SK-N-SH (cell line): ENCODE results near the gene ALOX5AP.

ENCODE experiments used
- ELF1 ChIP-seq: IDR thresholded peaks from 2 replicates; pipeline ENCODE4 v1.4.0; 2012
- EZH2phosphoT487 ChIP-seq: fragments of 200-600 bp; sonication (generic); IDR thresholded peaks from 2 replicates; pipeline ENCODE4 v1.6.1; 2017; ENCODE audit warnings: low read depth, mixed run types, mild to moderate bottlenecking, antibody characterized with exemption, moderate library complexity, borderline replicate concordance
- FOSL2 ChIP-seq: IDR thresholded peaks from 2 replicates; pipeline ENCODE4 v1.4.0; 2012; ENCODE audit warnings: low read depth, mild to moderate bottlenecking, moderate library complexity, borderline replicate concordance
- GABPA ChIP-seq: IDR thresholded peaks from 2 replicates; pipeline ENCODE4 v1.4.0; 2012; ENCODE audit warnings: low read depth, mild to moderate bottlenecking
- GATA2 ChIP-seq: sonication (generic); formaldehyde crosslinking; IDR thresholded peaks from 2 replicates; pipeline ENCODE4 v1.5.0; 2020; ENCODE audit warnings: mild to moderate bottlenecking, missing genetic modification reagents
- MAX ChIP-seq: IDR thresholded peaks from 2 replicates; pipeline ENCODE4 v1.4.0; 2012; ENCODE audit warnings: low read depth
- RCOR1 ChIP-seq: fragments of 150-350 bp; IDR thresholded peaks from 2 replicates; pipeline ENCODE4 v1.6.1; 2017; ENCODE audit warnings: antibody characterized with exemption, low read length
- REST ChIP-seq: IDR thresholded peaks from 2 replicates; pipeline ENCODE4 v1.6.1; 2012; ENCODE audit warnings: mild to moderate bottlenecking, low read depth, low read length, moderate library complexity
- RFX5 ChIP-seq: IDR thresholded peaks from 2 replicates; pipeline ENCODE4 v1.6.1; 2012; ENCODE audit warnings: mild to moderate bottlenecking, improper control_type of control experiment, low read length
- TAF1 ChIP-seq: IDR thresholded peaks from 2 replicates; pipeline ENCODE4 v1.6.1; 2012; ENCODE audit warnings: low read depth, mild to moderate bottlenecking, low read length, moderate library complexity, borderline replicate concordance
- TEAD4 ChIP-seq: IDR thresholded peaks from 2 replicates; pipeline ENCODE4 v1.4.0; 2012; ENCODE audit warnings: mild to moderate bottlenecking, borderline replicate concordance; ENCODE audit not compliant: insufficient read depth
- USF1 ChIP-seq: IDR thresholded peaks from 2 replicates; pipeline ENCODE4 v1.4.0; 2012; ENCODE audit warnings: low read depth, borderline replicate concordance
- YY1 ChIP-seq: IDR thresholded peaks from 2 replicates; pipeline ENCODE4 v1.4.0; 2012; ENCODE audit warnings: low read depth, mild to moderate bottlenecking
- TF ChIP-seq, protein P1 (sequence below): fragments of 200-600 bp; sonication (generic); IDR thresholded peaks from 2 replicates; pipeline ENCODE4 v1.6.1; 2017; ENCODE audit warnings: antibody characterized with exemption, mild to moderate bottlenecking, moderate library complexity

DNA sequence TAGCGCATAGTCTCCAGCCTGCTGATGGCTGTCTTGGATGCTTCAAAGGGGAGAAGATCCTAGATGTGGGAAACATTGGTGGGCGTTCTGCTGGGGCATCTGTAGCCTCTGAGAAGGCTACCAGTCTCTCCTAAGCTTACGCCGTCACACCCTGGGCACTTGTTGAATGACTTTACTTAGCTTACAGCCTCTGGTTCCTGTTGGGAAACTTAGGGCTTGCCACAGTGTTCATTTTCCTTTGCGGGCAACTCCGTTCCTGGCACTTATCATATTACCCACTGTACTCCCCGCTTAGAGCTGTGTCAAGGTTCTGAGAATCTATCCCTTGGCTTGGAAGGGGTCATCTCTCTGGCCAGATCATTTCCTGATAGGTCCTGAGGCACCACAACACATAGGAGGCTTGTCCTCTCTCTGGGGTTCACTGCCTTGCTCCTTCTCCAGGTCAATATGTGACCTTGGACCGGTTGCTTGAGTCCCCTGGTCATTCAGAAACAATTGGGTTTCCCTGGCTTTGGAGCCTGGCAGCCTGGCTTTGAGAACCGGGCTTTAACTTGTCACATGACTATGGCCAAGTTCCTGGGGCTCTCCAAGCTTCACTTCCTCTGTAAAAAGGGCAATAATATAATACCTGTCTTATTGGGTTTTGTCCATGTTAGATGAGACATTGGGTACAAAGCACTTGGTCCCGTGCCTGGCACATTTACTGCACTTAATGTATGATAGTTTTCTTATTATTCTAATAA is 20.5 kb upstream of the ALOX5AP start:
- TF ChIP-seq, protein P1, sequence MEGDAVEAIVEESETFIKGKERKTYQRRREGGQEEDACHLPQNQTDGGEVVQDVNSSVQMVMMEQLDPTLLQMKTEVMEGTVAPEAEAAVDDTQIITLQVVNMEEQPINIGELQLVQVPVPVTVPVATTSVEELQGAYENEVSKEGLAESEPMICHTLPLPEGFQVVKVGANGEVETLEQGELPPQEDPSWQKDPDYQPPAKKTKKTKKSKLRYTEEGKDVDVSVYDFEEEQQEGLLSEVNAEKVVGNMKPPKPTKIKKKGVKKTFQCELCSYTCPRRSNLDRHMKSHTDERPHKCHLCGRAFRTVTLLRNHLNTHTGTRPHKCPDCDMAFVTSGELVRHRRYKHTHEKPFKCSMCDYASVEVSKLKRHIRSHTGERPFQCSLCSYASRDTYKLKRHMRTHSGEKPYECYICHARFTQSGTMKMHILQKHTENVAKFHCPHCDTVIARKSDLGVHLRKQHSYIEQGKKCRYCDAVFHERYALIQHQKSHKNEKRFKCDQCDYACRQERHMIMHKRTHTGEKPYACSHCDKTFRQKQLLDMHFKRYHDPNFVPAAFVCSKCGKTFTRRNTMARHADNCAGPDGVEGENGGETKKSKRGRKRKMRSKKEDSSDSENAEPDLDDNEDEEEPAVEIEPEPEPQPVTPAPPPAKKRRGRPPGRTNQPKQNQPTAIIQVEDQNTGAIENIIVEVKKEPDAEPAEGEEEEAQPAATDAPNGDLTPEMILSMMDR = no peak
- TF ChIP-seq TAF1 (no peak), YY1 (no peak), RCOR1 (no peak), EZH2phosphoT487 (no peak), REST (no peak), FOSL2 (no peak), USF1 (no peak), GATA2 (CRISPR knock-in tag) (no peak), GABPA (no peak), TEAD4 (no peak), RFX5 (no peak), ELF1 (no peak), MAX (no peak)
